Stimulated activated CD4-positive, alpha-beta T cell treated with anti-CD3 and anti-CD28 coated beads, Interleukin-1b, Interleukin-23, amount 100 ng/mL, for 48 hours (primary cell): ENCODE measurements around the gene CD48.

Source experiments
- DNase-seq: peaks from one replicate; pipeline ENCODE4 v3.0.0-alpha.2; 2020

Gene CD48

DNA sequence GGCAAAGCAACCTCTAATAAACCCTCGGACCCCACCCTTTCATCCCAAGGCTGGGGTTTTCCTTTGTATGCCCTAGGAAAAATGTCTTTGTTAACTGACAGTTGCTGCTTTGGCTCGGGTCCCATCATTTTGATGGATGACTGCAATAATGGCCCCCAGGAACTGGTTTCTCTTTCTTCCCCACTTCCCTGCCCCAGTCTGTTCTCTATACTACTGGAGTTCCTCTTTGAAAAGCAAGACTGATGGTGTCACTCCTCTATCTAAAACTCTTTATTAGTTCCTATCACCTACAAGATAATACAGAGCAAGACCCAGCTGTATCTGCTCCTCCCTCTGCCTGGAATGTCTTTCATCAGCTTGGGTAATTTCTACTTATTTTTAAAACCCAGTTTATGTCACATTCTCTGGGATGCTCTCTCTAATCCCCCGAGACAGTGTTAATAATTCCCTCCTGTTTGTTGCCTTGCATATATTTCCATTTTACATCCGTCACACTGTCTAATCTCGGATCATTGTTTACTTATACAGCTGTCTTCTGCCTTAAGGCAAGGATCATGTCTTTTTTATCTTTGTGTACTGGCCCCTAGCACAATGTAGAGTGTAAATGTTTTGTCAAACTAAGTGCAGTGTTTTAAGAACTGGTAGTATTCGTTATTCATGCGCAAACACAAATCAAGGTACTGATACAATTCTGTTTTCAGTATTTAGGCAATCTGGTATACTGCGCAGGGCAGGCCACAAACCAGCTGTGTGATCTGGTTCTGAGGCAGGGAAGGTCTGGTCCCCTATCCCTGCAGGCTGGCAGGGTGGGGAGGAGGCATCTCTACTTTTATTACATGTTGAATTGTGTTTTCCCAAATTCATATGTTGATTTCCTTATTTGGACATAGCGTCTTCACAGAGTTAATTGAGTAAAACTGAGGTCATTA lies 80.8 kb downstream of the CD48 start:
- DNase-seq: no peak

DNA sequence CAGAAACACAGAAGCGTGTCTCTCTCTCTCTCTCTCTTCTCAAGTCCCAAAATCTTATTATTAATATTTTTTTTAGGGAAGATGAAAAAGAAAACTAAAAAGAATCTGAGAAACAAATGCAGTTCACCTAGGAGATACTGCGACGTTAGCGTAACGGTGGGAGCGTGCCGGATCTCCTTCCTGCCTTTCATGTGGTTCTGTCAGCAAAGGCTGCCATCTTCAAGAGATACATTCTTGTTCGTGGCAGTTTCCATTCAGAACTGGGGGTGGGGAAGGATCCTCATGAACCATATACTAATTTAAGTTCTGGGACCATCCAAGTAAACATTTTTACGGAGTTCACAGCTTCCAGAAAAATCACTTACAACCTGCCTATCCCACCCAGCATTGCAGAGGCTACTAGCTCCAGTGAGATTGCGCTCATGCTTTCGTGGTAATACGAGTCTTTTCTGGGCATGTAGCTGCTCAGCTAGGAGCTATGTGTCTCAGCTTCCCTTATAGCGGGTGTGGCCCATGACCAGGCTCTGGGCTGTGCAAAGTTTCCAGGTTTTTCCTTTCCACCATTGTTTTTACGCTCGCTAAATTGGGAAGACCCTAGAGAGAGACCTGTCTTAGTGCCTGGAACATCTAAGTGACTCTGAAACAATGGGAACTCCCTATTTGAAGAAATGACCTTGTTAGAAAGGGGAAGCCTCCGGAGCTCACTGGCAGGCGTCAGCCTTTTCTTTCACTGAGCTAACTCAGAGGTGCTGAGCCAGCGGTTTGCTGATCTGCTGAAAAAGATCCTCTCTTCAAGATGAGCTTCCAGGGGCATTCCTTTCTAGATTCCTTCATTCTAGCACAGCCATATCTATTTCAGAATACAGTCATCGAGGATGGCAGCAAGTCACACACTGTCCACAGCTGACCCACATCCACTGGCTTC lies 82.1 kb downstream of the CD48 start:
- DNase-seq: peak; percentile 66

DNA sequence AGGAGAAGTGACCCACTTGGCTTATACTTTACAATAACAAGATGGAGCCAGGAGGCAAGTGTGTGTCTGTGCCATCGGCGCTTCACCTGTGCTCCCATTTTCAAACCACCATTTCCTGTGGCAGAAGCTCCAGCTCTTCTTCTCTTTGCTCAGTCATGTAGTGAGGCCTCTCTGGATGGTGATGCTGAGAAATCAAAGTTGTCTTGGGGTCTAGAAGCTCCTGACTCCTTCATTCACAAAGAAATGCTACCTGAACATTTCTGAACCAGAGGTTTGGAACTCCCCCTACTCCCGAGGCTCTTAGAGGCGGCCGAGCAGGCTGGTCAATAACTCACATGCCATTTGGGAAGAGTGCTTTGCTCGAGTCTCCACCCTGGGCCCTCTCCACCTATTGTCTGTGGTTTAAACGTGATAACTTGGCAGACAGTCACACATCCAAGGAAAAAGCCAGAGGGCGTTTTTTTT lies 82.8 kb downstream of the CD48 start:
- DNase-seq: no peak
